Right hindlimb (tissue), 1 donor: ENCODE measurements around the gene MPND.

Experiments
- DNase-seq: peaks from one replicate; pipeline ENCODE4 v3.0.0-alpha.2; 2018

The MPND gene

GRCh38 chr19:4343370-4344307 is at the start of gene MPND:
Gene MPND (plus strand): TSS chr19:4343562. CDS start chr19:4343594, 32 bp downstream.
- peak; percentile 93 for DNase-seq

- DNase-seq, result no peak
These were observed 49.0 kb upstream of the MPND start for GRCh38 chr19:4294389-4294788.

DNA sequence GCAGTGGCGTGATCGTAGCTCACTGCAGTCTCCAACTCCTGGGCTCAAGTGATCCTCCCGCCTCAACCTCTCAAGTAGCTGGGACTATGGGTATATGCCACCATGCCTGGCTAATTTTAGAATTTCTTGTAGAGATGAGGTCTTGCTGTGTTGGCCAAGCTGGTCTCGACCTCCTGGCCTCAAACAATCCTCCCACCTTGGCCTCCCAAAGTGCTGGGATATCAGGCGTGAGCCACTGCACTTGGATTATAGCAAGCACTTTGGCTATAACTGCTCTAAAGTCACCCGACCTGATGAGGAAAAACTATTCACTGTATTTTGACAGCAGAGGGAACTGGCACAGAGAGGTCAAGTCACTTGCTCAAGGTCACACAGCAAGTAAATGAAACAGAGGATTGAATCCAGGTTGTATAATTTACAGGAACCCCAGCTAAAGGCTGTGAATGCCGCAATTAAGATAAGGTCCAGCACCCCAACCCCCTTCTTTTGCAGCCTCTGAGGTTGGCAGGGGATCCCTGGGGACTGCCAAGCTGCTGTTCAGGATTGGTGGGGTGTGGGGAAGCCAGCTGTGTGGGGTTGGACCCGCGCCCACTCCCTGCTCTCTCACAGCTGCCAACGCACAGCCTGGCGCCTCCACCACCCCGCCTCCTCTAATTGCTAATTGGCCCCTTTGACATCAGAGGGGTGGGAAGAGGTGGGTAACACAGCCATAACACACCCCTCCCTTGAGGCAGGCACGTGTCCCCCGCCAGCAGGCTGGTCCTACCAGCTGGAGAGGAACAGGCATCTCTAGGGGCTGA is 47.2 kb upstream of the MPND start:
- peak; percentile 74 for DNase-seq

GRCh38 chr19:4297901-4298809 is 45.2 kb upstream of the MPND start:
- no peak for DNase-seq

- no peak for DNase-seq
These were observed 44.4 kb upstream of the MPND start for GRCh38 chr19:4298810-4299550.

GRCh38 chr19:4300589-4300988 is 42.8 kb upstream of the MPND start:
- no peak for DNase-seq

GRCh38 chr19:4301590-4302242 is 41.6 kb upstream of the MPND start:
- DNase-seq, result no peak

DNA sequence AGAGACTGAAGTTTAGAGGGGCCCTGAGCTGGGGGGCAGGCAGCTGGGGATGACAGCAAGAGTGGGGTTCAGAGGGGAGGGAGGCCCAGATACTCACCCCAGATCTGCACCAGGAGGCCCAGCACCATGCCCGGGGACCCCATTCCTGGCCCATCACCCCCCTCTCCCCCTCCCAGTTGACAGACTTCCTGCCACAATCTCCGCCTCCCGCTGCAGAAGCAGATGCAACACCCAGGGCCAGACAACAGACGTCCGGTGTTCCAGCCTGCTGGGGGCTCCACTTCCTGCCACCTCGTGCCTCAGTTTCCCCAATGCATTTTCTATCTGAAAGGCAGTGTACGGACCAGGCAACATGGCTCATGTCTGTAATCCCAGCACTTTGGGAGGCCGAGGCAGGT is 41.1 kb upstream of the MPND start, which contains the start of gene TMIGD2:
Gene TMIGD2, minus strand, starts transcription at position 147 of the 398 bp plus-strand sequence. Its CDS starts 4 bp downstream, at position 143.
- no peak for DNase-seq

DNA sequence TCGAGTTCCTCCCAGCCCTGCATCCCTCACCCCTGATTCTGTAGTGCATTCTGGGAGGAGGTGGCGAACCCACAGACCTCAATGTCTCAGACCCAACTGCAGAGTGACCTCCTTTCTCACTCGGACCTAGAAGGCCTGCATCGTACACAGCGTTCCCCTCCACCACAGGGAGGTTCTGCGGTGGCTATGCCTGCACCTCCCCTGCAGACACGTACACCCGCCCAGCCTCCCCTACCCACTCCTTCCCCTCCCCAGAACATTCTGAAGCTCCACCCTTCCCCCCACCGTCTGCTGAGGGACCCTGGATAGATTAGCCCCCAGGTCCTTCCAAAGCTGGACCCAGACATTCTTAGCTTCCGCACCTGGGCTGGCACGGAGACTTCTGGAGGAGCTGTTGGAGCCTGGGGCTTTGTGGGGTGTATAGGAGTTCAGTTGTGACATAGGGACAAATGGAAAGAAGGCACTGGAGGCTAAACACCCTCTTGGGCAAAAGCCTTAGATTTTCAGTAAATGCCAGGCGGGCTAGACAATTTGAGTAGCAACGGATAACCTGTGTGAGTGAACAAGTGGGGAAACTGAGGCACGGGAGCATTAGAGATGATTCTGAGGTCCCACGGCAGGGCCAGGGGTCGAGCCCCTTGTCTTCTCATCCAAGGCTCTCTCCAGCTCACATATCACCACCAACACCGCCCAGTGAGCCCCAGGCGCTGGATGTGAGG is 39.4 kb upstream of the MPND start:
- DNase-seq, result no peak

DNA sequence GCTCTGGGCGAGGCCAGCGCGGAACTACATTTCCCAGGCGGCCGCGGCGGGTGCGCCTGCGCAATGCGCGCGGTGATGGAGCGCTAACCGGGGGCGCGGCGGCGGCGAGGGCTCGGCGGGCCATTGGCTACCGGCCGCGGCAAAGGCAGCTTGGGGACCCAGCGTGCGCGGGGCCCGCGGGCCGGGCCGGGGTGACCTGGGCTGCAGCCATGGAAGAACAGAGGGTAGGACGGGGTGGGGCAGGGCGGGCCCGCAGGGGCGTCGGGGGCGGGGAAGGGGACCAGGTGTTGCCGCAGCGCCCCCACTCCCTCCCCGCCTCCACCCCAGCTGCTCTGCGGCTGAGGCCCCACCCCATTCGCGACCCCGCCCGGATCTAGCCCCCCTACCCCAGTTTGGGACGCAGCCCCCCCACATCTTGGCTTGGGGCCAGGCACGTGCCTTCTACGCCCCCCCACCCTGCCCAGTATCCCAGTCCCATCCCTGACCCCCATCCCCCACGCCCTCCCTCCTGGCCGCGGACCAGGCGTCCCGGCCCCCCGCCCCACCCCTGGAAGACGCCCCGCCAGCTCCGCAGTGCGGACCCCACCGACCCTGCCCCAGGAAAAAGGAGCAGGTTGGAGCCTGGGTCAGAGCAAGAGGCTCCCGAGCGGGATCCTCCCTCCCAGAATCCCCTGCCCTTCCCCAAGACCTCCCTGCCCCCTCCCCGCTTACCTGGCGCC is 38.7 kb upstream of the MPND start, which contains the start of gene FSD1:
Gene FSD1, plus strand, starts transcription at position 61 of the 719 bp plus-strand sequence. Its CDS starts 149 bp downstream, at position 210.
- peak; percentile 54 for DNase-seq

GRCh38 chr19:4305257-4305612 is 38.1 kb upstream of the MPND start:
- no peak for DNase-seq

DNA sequence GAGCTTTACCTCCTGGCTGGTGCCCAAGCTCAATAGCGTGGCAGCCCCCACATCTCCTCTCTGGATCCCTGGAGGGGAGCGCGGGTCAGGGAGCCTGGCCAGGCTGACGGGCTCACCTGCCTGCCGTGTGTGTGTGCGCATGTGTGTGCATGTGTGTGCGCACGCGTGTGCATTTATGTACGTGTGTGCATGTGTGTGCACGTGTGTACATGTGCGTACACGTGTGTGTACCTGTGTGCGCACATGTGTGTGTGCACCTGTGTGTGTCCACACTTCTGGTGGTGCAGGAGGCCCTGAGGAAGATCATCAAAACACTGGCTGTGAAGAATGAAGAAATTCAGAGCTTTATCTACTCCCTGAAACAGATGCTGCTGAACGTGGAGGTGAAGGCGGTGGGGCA is 37.7 kb upstream of the MPND start:
- DNase-seq, result no peak

- no peak for DNase-seq
These were observed 32.9 kb upstream of the MPND start for GRCh38 chr19:4310247-4311121.

DNA sequence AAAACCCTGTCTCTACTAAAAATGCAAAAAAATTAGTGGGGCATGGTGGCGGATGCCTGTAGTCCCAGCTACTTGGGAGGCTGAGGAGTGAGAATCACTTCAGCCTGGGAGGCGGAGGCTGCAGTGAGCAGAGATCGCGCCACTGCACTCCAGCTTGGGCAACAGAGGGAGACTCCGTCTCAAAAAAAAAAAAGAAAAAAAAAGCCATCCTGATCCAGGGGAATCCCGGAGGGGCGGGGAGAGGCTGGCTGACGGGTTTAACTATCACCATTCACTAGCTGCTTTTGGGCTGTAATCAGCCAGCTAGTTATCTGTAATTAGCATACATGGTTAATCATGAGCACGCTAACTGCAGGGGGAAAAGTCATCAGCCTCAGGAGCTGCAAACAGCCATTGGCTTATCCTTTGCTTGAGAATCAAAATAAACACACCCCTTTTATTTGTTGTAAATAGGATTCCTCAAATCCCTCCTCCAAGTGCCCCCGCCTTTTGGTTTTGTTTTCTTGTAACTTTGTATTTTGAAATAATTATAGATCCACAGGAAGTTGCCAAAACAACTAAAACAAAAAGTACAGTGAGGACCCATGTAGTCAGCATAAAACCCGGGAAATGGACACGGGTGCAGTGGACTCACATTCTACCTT is 29.4 kb upstream of the MPND start:
- no peak for DNase-seq

- DNase-seq, result no peak
These were observed 26.4 kb upstream of the MPND start for GRCh38 chr19:4316956-4317355.

DNA sequence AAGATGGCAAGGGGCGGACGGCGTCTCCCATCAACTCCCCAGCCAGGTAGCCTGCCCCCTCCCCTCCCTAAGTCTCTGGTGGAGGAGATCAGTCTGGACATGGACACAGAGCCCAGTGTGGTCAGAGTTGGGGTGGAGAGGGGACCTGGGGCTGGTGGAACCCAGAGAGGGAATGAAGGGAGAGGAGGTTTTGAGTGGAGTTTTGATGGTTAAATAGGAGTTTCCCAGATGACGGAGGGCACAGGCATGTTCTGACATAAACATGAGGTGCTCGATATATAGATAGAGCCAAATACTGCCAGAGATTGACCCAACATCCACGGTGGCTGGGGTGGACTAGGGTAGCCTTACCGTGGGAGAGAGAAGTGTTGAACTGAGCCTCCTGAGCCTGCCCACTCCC is 24.9 kb upstream of the MPND start:
- DNase-seq, result no peak

DNA sequence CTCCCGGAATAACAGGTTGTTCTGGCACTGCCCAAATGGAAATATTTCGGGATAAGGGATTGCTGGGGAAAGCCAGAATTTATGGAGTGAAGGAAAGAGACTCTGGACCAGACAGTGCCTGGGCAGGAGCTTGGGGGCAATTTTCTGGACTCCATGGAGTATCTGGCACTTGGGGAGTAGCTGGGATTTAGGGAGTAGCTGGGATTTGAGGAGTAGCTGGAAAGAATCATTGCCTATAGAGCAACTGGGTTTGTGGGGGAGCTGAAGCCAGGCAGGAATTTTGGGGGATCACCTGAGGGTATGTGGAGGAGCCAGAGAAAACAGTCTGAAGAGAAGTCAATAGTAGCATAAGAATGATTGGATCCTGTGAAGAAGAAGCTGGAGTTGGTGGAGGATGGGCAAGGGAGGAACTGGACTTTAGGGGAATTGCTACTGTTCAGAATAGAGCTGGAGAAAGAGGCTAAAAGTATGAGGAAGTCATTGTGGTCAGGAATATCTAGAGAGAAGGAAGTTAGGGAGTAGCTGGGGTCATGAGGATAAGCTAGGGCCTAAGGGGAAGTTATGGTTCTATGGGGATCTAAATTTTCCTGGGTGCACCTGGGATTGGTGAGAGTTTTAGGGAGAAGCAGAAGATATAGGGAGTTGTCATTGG is 24.2 kb upstream of the MPND start:
- DNase-seq, result no peak

- no peak for DNase-seq
These were observed 22.9 kb upstream of the MPND start for GRCh38 chr19:4320419-4320818.
